ENCODE measurements around the gene PARD6A. TPM values are rescaled to one million over a fixed set of nuclear protein-coding genes. Genes with fewer than 3 reads are reported as not detected.

The PARD6A gene, protein sequence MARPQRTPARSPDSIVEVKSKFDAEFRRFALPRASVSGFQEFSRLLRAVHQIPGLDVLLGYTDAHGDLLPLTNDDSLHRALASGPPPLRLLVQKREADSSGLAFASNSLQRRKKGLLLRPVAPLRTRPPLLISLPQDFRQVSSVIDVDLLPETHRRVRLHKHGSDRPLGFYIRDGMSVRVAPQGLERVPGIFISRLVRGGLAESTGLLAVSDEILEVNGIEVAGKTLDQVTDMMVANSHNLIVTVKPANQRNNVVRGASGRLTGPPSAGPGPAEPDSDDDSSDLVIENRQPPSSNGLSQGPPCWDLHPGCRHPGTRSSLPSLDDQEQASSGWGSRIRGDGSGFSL
- 1 to 10 TPM; 6.3 to 7.2 TPM for total RNA-seq

DNA sequence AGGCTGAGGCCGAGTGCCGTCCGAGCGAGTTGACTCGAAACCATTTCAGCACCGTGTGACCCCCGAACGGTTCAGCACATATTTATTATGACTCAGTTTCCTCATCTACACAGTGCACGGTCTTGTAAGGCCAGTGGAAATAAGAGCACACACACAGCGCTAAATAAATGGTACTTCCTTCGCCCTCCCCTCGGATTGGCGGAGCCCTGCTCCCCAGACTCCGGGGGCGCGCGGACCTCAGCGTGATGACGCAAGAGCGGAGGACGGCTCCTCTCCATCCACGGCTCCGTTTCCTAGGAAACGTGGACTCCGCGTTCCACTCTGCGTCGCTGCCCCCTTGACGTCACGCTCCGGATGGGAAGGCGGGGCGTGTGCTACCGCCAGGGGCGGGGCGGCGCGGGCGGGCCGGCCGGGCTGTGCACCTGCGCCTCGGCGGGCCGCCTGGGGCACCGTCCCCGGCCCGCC lies at the start of gene PARD6A:
TSS of gene PARD6A (plus strand) at position 397 of the 465 bp plus-strand sequence. CDS start 79 bp downstream, outside the sequence.
- Mint-ChIP-seq H3K27ac (peak within 1 kb of the TSS; percentile 92), H3K4me3 (peak within 1 kb of the TSS; percentile 90), H3K4me1 (ENCODE audit: low read depth) (peaks cover 18% of the 10 kb centered on the region), H3K9me3 (no peaks in the 10 kb centered on the region), H3K36me3 (ENCODE audit: low read depth) (peaks cover 9% of the 10 kb centered on the region), H3K27me3 (no peaks in the 10 kb centered on the region)
- DNase-seq (peak; percentile 98), ATAC-seq (peak; percentile 82)
- intact Hi-C loops (cut with micrococcal nuclease): loop anchor here (10.0 kb wide), 1 partner anchor 274 kb away; the partner anchor contains the start of genes CTRL and PSMB10
- ChIA-PET CTCF (interaction anchor here (0.6 to 14.7 kb wide), 8 partner anchors 12 to 180 kb away, joined by 3 to 154 read pairs (median 8); partner anchors contain the start of genes ATP6V0D1, CARMIL2 and CTCF), POLR2A (interaction anchor here (1.2 to 5.2 kb wide), 5 partner anchors 12 to 179 kb away, joined by 3 to 100 read pairs (median 6); partner anchors contain the start of genes ATP6V0D1, CARMIL2 and CTCF)
- TF ChIP-seq, protein P1, sequence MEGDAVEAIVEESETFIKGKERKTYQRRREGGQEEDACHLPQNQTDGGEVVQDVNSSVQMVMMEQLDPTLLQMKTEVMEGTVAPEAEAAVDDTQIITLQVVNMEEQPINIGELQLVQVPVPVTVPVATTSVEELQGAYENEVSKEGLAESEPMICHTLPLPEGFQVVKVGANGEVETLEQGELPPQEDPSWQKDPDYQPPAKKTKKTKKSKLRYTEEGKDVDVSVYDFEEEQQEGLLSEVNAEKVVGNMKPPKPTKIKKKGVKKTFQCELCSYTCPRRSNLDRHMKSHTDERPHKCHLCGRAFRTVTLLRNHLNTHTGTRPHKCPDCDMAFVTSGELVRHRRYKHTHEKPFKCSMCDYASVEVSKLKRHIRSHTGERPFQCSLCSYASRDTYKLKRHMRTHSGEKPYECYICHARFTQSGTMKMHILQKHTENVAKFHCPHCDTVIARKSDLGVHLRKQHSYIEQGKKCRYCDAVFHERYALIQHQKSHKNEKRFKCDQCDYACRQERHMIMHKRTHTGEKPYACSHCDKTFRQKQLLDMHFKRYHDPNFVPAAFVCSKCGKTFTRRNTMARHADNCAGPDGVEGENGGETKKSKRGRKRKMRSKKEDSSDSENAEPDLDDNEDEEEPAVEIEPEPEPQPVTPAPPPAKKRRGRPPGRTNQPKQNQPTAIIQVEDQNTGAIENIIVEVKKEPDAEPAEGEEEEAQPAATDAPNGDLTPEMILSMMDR (IDR thresholded peaks at IDR 0.05): no peak

DNA sequence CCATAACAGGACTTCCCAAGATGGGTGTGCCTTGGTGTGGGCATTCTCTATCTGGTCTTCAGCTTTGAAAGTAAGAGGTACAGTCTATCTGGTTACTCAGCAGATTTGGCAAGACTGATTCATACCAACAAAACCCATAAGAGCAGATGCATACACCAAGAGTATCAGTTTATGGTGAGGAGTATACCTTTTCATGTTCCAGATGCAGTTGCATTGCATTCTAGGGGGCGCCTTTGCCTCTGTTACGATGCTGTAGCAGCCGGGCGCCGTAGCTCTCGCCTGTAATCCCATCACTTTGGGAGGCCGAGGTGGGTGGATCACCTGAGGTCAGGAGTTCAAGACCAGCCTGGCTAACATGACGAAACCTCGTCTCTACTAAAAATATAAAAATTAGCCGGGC lies 47.0 kb upstream of the PARD6A start:
- Mint-ChIP-seq H3K27me3 (no peaks in the 10 kb centered on the region), H3K9me3 (no peaks in the 10 kb centered on the region), H3K4me1 (ENCODE audit: low read depth) (peaks cover 2% of the 10 kb centered on the region), H3K4me3 (no peak overlapping the region), H3K27ac (no peak overlapping the region), H3K36me3 (ENCODE audit: low read depth) (peaks cover 13% of the 10 kb centered on the region)
- TF ChIP-seq, protein P1 (IDR thresholded peaks at IDR 0.05): no peak
- intact Hi-C loops (cut with micrococcal nuclease): no loop called here
- ATAC-seq (no peak), DNase-seq (peak; percentile 51)
- CTCF ChIA-PET: interaction anchor here (1.2 to 3.7 kb wide), 7 partner anchors 23 to 93 kb away, joined by 3 to 19 read pairs (median 4); partner anchors contain the start of gene CARMIL2
- POLR2A ChIA-PET: interaction anchor here (1.2 to 1.5 kb wide), 2 partner anchors 14 to 24 kb away, joined by 3 read pairs; no protein-coding TSS in a partner anchor

DNA sequence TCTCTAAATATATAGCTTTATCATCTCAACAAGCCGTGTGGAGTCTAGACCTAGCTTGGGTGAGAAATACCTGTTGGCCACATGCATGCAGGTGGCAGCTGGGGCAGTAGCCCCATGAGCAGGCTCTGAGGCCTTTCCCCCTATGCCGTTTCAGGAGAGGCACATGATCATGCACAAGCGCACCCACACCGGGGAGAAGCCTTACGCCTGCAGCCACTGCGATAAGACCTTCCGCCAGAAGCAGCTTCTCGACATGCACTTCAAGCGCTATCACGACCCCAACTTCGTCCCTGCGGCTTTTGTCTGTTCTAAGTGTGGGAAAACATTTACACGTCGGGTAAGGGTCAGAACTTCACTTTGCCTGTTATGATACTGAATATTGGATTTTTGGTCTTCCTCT lies 32.5 kb upstream of the PARD6A start:
- ATAC-seq: no peak

DNA sequence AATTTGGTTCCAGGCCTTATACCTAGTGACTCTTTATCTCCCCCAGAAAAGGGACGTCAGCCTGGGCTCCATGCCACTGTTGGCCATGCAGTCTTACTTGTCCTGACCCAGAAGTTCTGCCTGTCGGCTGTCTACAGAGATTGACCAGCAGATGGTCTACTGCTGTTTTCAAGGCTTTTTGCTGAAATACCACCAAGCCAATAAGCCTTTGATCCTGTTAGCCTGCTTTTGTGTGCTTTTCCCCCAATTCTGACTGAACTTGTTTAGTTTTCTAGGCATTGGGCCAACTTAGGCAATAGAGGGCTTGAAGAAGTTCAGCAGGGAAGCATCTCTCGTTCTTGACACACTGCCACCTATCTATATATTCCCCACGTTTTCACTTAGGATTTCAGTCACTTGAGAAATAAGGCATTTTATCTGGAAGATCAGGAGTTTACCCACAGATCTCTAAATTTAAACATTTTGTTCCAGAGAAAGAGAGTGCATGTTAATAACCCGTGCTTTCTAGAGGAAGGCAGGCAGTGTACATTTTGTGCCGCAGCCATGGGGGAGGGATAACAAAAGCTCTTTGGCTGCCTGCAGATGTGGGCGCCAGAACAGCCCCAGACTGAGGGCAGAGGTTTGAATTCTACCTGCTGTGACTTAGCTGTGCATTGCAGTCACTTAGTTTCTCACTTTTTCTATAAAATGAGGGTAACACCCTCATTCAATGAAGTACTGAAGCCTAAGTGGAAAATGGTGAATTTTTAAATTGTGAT lies 28.2 kb upstream of the PARD6A start:
- CTCF ChIA-PET: interaction anchor here (1.0 to 1.4 kb wide), 7 partner anchors 12 to 111 kb away, joined by 3 to 8 read pairs (median 5); partner anchors contain the start of genes CARMIL2 and CTCF
- no peak overlapping the region for H3K4me3 Mint-ChIP-seq

More for the DNA sequence above, 32.5 kb upstream of the PARD6A start:
- no peak overlapping the region for H3K27ac Mint-ChIP-seq
- intact Hi-C loops (cut with micrococcal nuclease): no loop called here
- no peaks in the 10 kb centered on the region for H3K9me3 Mint-ChIP-seq
- no peaks in the 10 kb centered on the region for H3K27me3 Mint-ChIP-seq
- ChIA-PET CTCF (interaction anchor here (1.1 to 1.3 kb wide), 2 partner anchors 81 to 107 kb away, joined by 4 to 5 read pairs; no protein-coding TSS in a partner anchor), POLR2A (no interaction called here)
- DNase-seq: no peak
- H3K4me3 Mint-ChIP-seq: no peak overlapping the region
- TF ChIP-seq, protein P1 (IDR thresholded peaks at IDR 0.05): no peak
- H3K36me3 Mint-ChIP-seq (ENCODE audit: low read depth): peaks cover 46% of the 10 kb centered on the region
- no peaks in the 10 kb centered on the region for H3K4me1 Mint-ChIP-seq (ENCODE audit: low read depth)

More for the DNA sequence above, 28.2 kb upstream of the PARD6A start:
- Mint-ChIP-seq H3K9me3 (no peaks in the 10 kb centered on the region), H3K27me3 (no peaks in the 10 kb centered on the region), H3K4me1 (ENCODE audit: low read depth) (no peaks in the 10 kb centered on the region), H3K36me3 (ENCODE audit: low read depth) (peaks cover 40% of the 10 kb centered on the region), H3K27ac (no peak overlapping the region)
- TF ChIP-seq, protein P1 (IDR thresholded peaks at IDR 0.05): no peak
- no peak for ATAC-seq
- no peak for DNase-seq
- POLR2A ChIA-PET: interaction anchor here (1.0 kb wide), 1 partner anchor 13 kb away, joined by 4 read pairs; the partner anchor contains the start of gene CARMIL2
- intact Hi-C loops (cut with micrococcal nuclease): no loop called here
